Fibroblast of lung (primary cell): ENCODE results near the gene SMAD3.

Experiments
- CTCF ChIP-seq, 2 donors: IDR thresholded peaks in 1 of 2; conservative IDR thresholded peaks in 1 of 2; 1 replicate in 1 of 2; 2 replicates in 1 of 2; pipeline ENCODE4 v1.5.1; 2011 to 2012; ENCODE audit warnings: low read length in 2 of 2, control low read depth in 1 of 2, inconsistent platforms in 1 of 2, low read depth in 1 of 2, mild to moderate bottlenecking in 1 of 2
- EZH2 ChIP-seq: IDR thresholded peaks from 2 replicates; pipeline ENCODE4 v1.5.1; 2012; ENCODE audit warnings: low read length, control low read depth, mild to moderate bottlenecking; ENCODE audit errors: missing control alignments

GRCh38 chr15:67116742-67117141 is 51.3 kb downstream of the SMAD3 start:
- TF ChIP-seq CTCF (conservative IDR thresholded peaks at IDR 0.05 in 1 of 2, IDR thresholded peaks at IDR 0.05 in 1 of 2; ENCODE audit: low read depth in 1 of 2, low read length in 2 of 2) (no peak), EZH2 (no peak)
